ENCODE results near the gene AGPAT2.

The AGPAT2 gene

GRCh38 chr9:136665704-136666371 lies 21.4 kb downstream of the AGPAT2 start:
- TF ChIP-seq, protein P1, sequence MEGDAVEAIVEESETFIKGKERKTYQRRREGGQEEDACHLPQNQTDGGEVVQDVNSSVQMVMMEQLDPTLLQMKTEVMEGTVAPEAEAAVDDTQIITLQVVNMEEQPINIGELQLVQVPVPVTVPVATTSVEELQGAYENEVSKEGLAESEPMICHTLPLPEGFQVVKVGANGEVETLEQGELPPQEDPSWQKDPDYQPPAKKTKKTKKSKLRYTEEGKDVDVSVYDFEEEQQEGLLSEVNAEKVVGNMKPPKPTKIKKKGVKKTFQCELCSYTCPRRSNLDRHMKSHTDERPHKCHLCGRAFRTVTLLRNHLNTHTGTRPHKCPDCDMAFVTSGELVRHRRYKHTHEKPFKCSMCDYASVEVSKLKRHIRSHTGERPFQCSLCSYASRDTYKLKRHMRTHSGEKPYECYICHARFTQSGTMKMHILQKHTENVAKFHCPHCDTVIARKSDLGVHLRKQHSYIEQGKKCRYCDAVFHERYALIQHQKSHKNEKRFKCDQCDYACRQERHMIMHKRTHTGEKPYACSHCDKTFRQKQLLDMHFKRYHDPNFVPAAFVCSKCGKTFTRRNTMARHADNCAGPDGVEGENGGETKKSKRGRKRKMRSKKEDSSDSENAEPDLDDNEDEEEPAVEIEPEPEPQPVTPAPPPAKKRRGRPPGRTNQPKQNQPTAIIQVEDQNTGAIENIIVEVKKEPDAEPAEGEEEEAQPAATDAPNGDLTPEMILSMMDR (conservative IDR thresholded peaks at IDR 0.05): peak; percentile 80
- TF ChIP-seq ZFX (IDR thresholded peaks at IDR 0.05): no peak
- peak overlapping the region; percentile 12; the same call in 1 of the 2 replicates for H3K27ac ChIP-seq

DNA sequence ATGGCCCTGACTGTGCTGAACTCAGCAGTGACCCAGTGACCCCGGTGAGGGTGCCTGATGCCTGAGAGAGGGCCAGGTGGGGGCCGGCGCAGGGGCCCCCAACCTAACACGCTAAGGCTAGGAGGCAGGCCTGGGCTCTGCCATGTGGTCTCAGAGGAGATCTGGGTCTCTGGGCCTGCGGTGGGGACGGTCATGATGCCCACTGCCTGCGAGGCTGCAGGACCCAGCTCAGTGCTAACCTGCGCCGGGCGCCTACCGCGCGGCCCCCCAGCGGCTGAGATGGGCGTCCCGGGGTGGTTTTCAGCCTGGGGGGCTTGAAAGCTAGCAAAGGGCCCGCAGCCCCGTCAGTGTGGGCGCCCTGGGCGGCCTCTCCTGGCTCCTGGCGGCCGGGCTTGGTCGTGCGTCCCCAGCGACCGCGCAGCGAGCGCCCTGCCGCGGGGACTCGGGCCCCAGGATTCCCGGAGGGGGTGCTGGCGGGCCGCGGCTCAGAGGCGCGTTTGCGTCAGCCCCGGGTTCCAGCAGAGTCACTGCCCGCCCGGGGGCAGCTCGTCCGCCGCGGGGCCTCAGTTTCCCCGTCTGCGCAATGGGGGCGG lies 22.1 kb downstream of the AGPAT2 start:
- no peak for TF ChIP-seq ZFX (IDR thresholded peaks at IDR 0.05)
- TF ChIP-seq, protein P1 (conservative IDR thresholded peaks at IDR 0.05): no peak
- H3K27ac ChIP-seq: no peak overlapping the region; the same call in 1 of the 2 replicates

- no peak overlapping the region for H3K27ac ChIP-seq
These were observed 23.0 kb downstream of the AGPAT2 start for GRCh38 chr9:136664000-136664915.

GRCh38 chr9:136662656-136663581 lies 24.3 kb downstream of the AGPAT2 start, which contains the start of gene EGFL7:
EGFL7 (plus strand) TSS chr9:136662916; CDS start chr9:136668283, 5,367 bp downstream.
- H3K27ac ChIP-seq: no peak within 1 kb of the TSS
- no peak for TF ChIP-seq ZFX (IDR thresholded peaks at IDR 0.05)
- TF ChIP-seq, protein P1 (conservative IDR thresholded peaks at IDR 0.05): no peak

More at GRCh38 chr9:136664000-136664915, 23.0 kb downstream of the AGPAT2 start:
- TF ChIP-seq ZFX (IDR thresholded peaks at IDR 0.05): no peak
- TF ChIP-seq, protein P1 (conservative IDR thresholded peaks at IDR 0.05): no peak

DNA sequence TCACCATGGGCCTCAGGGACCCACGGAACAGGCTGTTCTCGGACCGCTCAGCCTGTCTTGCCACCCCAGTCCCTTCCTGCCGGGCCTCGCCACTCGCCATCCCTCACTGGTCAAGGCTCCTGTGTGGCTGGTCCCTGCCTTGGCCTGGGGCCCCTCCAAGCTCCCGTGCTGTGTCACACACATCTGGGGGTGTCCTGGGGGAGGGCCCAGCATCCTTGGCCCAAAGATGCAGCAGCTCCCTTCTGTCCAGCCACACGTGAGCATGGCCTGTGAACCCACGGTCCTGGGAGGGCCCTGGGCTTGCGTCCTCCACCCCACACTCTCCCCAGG lies 25.0 kb downstream of the AGPAT2 start:
- no peak for TF ChIP-seq ZFX (IDR thresholded peaks at IDR 0.05)
- TF ChIP-seq, protein P1 (conservative IDR thresholded peaks at IDR 0.05): no peak
- H3K27ac ChIP-seq: no peak overlapping the region

- H3K27ac ChIP-seq: no peak overlapping the region
- no peak for TF ChIP-seq ZFX (IDR thresholded peaks at IDR 0.05)
- TF ChIP-seq, protein P1 (conservative IDR thresholded peaks at IDR 0.05): no peak
These were observed 25.5 kb downstream of the AGPAT2 start for GRCh38 chr9:136661641-136662325.

All from C4-2B (cell line).